HepG2 (cell line): ENCODE results near the gene CLEC16A.

ENCODE experiments used
- BCL6 ChIP-seq: IDR thresholded peaks from 2 replicates; pipeline ENCODE4 v1.6.1; 2016; ENCODE audit warnings: missing genetic modification reagents, missing compliant biosample characterization
- EHMT2 ChIP-seq: fragments of 200-600 bp; sonication (generic); IDR thresholded peaks from 2 replicates; pipeline ENCODE4 v1.7.0; 2017; ENCODE audit warnings: antibody characterized with exemption, low read depth, low read length, borderline replicate concordance
- FOSL2 ChIP-seq: sonication (generic); formaldehyde crosslinking; IDR thresholded peaks from 2 replicates; pipeline ENCODE4 v1.4.0; 2020; ENCODE audit warnings: missing genetic modification reagents
- GTF3A ChIP-seq: sonication (generic); formaldehyde crosslinking; conservative IDR thresholded peaks from 2 replicates; pipeline ENCODE4 v1.4.0; 2020; ENCODE audit warnings: mild to moderate bottlenecking, missing genetic modification reagents
- JUNB ChIP-seq: sonication (generic); formaldehyde crosslinking; IDR thresholded peaks from 2 replicates; pipeline ENCODE4 v1.8.0; 2022; ENCODE audit warnings: missing genetic modification reagents, mild to moderate bottlenecking, borderline replicate concordance
- KLF16 ChIP-seq, 2 experiments: sonication (generic) in 1 of 2; formaldehyde crosslinking in 1 of 2; IDR thresholded peaks; 2 replicates each; pipeline versions ENCODE4 v1.6.1 to v1.8.0; 2016 to 2023; ENCODE audit warnings: missing genetic modification reagents in 2 of 2, missing compliant biosample characterization in 1 of 2
- PLRG1 ChIP-seq: fragments of 450-650 bp; conservative IDR thresholded peaks from 2 replicates; pipeline ENCODE4 v1.6.1; 2016
- POLR2A ChIP-seq, 2 experiments: IDR thresholded peaks; 2 replicates each; pipeline ENCODE4 v1.6.1; 2011; ENCODE audit warnings: low read depth in 2 of 2, low read length in 2 of 2, mild to moderate bottlenecking in 1 of 2, moderate library complexity in 1 of 2; ENCODE audit not compliant: insufficient read depth in 1 of 2
- POLR2AphosphoS2 ChIP-seq: IDR thresholded peaks from 2 replicates; pipeline ENCODE4 v1.6.1; 2011; ENCODE audit warnings: low read depth, low read length, improper control_type of control experiment
- ZNF274 ChIP-seq: sonication (generic); formaldehyde crosslinking; IDR thresholded peaks from 2 replicates; pipeline ENCODE4 v1.5.1; 2020; ENCODE audit warnings: mild to moderate bottlenecking, missing genetic modification reagents
- TF ChIP-seq, protein P1 (sequence below): sonication (generic); formaldehyde crosslinking; IDR thresholded peaks from 2 replicates; pipeline ENCODE4 v1.5.0; 2020; ENCODE audit warnings: mild to moderate bottlenecking, missing genetic modification reagents, moderate library complexity
- TF ChIP-seq, protein P2 (sequence below): sonication (generic); formaldehyde crosslinking; IDR thresholded peaks from 2 replicates; pipeline ENCODE4 v1.8.1; 2023; ENCODE audit warnings: missing genetic modification reagents, inconsistent platforms, borderline replicate concordance

GRCh38 chr16:11145173-11145818, 200.9 kb downstream of the CLEC16A start:
- TF ChIP-seq POLR2AphosphoS2 (no peak), EHMT2 (no peak), BCL6 (CRISPR knock-in tag) (no peak), GTF3A (CRISPR knock-in tag) (no peak), JUNB (no peak), FOSL2 (no peak), KLF16 (CRISPR knock-in tag; IDR thresholded peaks at IDR 0.05) (no peak), ZNF274 (CRISPR knock-in tag) (no peak), PLRG1 (no peak), POLR2A (IDR thresholded peaks at IDR 0.05; ENCODE audit: insufficient read depth in 1 of 2, low read depth in 2 of 2, low read length in 2 of 2) (no peak)
- TF ChIP-seq, protein P1, sequence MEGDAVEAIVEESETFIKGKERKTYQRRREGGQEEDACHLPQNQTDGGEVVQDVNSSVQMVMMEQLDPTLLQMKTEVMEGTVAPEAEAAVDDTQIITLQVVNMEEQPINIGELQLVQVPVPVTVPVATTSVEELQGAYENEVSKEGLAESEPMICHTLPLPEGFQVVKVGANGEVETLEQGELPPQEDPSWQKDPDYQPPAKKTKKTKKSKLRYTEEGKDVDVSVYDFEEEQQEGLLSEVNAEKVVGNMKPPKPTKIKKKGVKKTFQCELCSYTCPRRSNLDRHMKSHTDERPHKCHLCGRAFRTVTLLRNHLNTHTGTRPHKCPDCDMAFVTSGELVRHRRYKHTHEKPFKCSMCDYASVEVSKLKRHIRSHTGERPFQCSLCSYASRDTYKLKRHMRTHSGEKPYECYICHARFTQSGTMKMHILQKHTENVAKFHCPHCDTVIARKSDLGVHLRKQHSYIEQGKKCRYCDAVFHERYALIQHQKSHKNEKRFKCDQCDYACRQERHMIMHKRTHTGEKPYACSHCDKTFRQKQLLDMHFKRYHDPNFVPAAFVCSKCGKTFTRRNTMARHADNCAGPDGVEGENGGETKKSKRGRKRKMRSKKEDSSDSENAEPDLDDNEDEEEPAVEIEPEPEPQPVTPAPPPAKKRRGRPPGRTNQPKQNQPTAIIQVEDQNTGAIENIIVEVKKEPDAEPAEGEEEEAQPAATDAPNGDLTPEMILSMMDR (CRISPR knock-in tag): no peak
- TF ChIP-seq, protein P2, sequence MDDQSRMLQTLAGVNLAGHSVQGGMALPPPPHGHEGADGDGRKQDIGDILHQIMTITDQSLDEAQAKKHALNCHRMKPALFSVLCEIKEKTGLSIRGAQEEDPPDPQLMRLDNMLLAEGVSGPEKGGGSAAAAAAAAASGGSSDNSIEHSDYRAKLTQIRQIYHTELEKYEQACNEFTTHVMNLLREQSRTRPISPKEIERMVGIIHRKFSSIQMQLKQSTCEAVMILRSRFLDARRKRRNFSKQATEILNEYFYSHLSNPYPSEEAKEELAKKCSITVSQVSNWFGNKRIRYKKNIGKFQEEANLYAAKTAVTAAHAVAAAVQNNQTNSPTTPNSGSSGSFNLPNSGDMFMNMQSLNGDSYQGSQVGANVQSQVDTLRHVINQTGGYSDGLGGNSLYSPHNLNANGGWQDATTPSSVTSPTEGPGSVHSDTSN (CRISPR knock-in tag): no peak
